Suppressor macrophage treated with lipopolysaccharide for 4 hours (primary cell): ENCODE data around the gene DCP1B.
A peak's percentile ranks its signal among the peaks of the same experiment; 100 is the strongest.

Source experiments
- DNase-seq: peaks from one replicate; pipeline ENCODE4 v3.0.0-alpha.2; 2020

Gene DCP1B

GRCh38 chr12:2004113-2004929 lies at the start of gene DCP1B:
TSS of gene DCP1B (minus strand) at chr12:2004457. CDS start at chr12:2004431, 26 bp downstream.
- peak; percentile 94 for DNase-seq

DNA sequence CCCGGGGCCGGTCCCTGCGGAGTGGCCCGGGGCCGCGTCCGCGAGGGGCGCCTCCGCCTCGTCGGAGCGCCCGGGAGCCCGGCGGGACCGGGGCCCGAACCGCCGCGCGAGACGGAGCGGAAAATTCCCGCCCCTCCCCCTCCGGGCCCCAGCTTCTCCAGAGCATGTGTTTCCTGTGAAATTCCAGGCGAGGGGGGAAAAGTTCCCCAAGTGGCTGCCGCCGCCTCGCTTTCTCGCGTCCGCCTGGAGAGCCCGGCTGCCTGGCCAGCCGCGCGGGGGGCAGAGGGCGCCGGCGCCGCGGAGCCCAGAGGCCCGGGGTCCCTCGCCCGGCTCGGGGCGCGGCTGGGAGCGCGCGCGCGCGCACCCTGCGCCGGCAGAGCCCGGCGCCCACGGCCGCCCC lies 49.4 kb upstream of the DCP1B start:
- no peak for DNase-seq

DNA sequence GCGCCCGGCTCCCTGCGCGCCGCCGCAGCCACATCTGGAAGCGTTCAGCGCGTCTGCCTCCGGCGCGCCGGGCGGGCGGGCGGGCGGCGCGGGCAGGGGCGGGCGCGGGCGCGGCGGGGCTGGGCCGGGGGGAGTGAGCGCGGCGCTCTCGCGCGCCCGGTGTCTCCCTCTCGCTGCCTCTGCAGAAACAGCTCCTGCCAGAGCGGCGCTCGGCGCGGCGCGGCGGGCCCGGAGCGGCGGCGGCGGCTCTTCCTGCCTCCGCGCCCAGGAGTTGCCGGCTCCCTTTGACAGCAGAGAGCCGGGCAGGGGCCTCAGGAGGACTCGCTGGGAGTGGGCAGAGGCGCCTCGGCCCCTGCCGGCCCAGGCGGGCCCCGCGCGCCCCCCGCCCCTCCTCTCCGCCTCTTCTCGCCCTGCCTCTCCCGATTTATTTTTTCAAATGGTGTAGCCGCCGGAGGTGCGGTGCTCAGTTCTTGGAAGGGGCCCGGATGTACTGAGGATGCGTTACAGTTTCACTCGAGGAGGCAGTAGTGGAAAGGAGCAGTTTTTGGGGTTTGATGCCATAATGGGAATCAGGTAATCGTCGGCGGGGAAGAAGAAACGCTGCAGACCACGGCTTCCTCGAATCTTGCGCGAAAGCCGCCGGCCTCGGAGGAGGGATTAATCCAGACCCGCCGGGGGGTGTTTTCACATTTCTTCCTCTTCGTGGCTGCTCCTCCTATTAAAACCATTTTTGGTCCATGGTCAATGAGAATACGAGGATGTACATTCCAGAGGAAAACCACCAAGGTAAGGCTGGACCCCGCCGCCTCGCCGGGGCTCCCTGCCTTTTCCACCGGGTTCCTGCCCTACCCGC lies 48.8 kb upstream of the DCP1B start, which contains the start of gene CACNA1C:
Gene CACNA1C (plus strand): TSS at position 162 of the 853 bp plus-strand sequence. CDS start 576 bp downstream, at position 738.
- peak; percentile 23 for DNase-seq

DNA sequence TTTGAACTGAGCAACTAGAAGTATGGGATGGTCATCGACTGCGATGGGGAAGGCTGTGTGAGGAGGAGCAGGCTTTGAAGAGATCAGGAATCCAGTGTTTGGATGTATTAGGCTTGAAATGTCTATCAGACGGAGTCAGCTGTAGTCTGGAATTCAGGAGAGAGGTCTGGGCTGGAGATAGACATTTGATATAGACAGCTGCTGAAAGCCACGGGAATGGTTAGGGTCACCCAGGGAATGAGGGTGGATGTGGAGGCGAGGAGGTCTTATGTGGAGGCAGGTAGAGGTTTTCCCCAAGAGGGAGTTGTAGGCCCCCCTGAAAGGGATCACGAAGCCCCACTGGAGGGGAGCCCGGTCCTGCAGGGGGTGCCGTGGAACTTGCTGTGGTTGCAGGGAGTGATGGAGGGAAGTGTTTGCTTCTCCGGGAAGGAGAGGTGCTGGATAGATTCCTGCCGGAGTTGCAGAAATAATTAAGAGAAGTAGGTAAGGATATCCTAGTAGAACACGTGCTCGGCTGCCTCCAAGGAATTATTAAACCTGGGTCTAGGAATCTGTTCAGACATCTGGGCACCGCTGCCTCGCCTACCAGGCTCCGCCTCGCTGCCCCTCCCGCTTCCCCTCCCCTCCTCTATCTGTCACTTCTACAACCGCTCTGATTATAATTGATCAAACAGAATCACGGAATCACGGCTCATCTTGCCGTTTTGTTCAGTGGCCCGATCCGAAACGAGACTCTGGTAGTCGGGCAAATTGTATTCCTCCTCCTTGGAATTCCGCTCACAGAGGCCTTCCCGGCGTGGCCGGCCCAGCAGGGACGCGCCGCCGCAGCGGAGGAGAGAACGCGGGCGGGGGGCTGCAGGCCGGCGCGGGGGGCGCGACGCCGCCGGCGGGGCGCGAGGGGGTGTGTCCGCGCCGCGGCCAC lies 47.7 kb upstream of the DCP1B start:
- DNase-seq, result no peak

DNA sequence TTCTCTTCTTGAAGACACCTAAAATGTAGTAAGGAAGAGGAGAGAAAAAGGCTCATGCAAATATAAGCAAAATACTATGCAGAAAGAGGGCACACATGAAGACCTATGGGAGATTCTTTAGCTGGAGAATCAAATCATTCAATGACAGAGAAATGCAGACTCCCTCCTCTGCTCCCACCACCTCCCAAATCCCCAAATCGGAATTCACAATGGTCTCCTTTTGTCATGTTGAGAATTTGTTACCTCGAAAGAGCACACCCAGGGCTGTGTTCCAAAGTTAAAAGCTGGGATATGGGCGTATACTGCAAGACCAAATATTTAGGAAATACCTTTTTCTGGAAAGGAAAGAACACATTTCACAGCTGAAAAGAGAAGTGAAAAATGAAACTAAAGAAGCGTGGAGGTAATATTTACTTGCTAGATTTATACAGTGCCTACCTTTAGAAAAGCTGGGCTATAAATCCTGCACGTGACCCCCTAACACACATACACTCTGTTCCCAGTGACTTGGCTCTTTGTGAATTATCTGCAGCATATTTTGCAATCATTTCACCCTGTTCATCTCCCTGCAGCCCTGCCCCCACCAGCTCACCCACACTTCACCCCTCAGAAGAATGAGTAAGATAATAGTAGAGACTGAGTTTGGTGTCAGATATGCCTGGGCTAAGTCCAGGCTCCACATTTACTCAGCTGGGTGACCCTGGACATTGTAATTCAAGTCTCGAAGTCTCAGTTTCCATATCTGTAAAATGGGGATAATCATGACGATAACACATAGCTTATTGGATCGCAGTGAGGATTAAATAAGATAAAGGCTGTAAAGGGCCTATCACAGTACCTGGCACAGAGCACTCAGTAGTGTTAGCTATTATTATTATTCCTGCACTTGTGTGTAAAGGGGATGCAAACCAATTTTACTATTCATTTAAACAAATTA lies 45.6 kb upstream of the DCP1B start:
- DNase-seq, result no peak

DNA sequence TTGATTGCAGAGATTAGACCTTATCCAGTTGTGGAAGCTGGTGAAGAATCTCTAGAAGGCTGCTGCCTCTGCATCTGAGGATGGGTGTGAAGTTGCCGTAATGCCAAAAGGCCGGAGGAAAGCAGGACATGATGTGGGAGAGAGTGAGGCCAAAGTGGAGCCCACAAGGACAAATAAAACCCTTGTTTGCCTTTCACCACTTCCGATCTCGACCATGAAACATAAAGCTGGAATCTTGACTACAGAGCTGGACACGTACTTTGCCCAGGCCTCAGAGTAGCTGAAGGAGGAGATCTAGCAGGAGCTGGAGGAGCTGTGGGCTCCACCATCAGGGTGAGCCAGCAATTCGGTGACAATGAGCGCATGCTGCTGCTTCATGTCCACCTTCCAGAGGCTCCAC lies 43.5 kb upstream of the DCP1B start:
- no peak for DNase-seq

DNA sequence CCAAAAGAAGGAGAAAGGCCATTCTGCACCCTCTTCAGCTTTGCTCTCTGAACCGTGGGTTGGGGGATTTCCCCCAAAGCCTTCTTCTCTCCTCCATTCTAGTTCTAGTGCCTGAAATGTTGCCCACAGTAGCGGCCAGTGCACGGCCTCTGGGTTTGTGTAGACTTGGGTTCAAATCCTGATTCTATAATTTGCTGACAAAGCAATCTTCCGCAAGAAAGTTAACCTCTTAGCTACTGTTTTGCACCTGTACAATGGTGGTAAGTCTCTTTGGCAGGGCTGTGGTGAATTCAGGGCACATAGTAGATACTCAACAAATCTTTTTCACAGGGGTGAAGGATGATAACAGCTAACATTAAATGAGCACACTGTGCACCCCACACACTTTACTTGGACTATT lies 42.7 kb upstream of the DCP1B start:
- no peak for DNase-seq

- DNase-seq, result no peak
Observed at GRCh38 chr12:2044165-2044564, 39.9 kb upstream of the DCP1B start.

GRCh38 chr12:2043054-2043453 lies 38.8 kb upstream of the DCP1B start:
- no peak for DNase-seq

DNA sequence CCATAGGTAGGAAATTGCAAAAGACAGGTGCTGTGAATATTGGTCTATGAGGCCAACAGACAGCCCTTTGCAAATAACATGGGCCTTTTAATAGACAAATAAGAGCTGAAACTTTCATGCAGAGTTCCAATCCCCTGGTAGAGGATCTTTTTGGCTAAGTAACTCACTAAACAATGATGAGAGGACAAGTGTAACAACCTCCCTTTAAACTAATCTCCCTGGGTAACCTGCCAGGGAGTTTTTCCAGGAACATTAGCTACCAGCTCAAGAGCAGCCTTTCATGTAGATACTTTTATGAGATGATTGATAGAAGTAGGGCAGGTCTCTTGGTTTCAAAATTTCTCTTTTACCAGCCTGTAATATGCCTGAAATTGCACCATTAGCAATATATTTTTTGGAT lies 34.8 kb upstream of the DCP1B start:
- DNase-seq, result no peak

DNA sequence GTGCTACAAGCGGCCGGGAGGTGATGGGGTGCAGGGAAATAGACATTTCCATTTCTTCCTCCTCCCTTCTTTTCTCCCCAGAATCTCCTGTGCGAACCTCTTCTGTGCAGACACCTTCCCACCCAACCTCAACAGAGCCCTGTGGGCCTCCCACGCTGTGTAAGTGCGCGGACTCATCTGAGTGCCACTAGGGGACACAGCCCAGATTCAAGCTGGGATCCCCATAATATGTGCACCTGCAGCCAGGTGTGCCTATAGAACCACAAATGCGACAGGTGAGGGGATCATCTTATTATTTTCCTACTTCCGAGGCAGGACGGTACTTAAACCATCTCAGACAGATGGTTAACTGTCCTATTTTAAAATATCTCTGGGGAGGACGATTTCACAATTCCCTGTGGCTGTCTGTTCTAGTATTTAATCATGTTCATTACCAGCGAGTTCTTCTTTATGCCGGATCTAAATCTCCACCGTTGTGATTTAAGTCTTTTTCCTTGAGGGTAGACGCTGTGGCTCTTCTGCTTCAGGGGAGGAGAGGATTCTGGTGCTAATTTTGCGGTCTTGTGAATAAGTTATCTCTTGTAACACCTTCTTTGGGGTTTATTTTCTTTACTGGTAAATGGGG lies 31.3 kb upstream of the DCP1B start:
- no peak for DNase-seq

DNA sequence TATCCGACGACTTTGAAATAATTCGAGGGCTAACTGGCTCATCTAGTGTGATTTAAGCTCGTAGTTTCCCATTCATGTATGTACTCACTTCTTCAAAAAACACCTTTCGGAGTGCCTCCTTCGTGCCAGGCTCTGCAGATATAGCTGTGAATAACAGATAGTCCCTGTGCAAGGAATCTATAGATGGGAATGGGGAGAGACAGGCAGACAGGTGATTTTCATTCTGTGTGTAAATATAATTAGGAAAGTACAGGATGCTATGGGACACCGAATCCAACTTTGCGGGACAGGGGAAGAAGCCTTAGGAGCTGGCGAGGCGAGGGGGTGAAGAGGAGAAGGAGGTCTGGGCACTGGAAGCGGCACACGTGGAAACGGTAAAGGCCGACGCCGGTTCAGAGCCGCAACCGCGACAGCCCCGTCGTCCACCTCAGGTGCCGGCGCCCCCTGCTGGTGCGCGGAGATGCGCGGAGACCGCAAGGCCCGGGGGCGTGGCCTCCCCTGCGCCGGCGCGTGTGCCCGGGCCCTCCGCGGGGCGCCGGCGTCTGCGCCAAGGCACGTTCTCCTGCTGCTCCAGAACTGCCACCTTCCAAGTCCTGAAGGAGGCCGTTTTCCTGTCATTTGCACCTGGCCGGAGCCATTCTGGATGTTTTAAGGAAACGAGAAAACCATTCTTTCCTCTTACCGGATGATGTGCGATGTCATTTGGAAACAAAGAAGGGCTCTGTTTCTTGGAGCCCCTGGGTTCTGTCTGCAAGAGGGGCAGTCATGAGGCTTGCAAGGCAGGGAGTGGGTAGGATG lies 30.6 kb upstream of the DCP1B start:
- DNase-seq, result peak; percentile 90

DNA sequence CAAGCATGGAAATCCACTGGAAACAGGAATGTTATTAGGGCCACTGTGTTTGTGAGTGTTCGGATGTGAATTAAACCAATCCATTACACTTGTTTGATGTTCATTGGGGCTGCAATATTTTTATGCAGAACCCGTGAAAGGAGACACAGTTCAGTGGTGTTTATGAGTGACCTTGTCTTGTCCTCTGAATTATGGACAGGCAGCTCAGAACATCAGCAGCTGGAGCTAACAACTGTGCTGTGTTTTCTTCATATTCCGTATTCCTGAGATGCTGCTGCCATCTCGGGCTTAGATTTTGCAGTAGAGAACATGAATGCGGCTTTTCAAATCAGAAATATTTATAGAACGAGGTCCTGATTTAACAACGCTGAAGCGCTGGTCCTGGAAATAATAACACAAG lies 28.2 kb upstream of the DCP1B start:
- no peak for DNase-seq

GRCh38 chr12:2029851-2030250 lies 25.6 kb upstream of the DCP1B start:
- no peak for DNase-seq

DNA sequence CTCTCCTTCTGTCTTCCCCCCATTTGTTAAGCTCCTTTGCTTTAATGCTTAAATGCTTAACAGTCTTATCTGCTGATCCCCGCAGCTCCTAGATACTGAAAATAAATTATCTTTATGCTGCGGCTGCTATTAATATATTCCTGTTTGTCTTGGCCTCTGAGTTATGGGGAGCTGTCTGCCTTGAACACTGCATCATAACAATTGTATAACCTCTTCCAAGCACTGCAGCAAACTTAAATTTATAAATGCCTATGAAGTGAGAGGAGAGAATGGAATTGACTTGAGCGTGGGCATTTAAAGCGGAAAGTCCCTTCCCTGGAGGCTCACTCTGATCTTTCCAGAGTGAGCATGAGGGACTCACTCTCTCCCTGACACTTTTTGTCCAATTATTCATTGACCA lies 23.1 kb upstream of the DCP1B start:
- DNase-seq, result no peak

GRCh38 chr12:2023365-2023764 lies 19.1 kb upstream of the DCP1B start:
- no peak for DNase-seq

DNA sequence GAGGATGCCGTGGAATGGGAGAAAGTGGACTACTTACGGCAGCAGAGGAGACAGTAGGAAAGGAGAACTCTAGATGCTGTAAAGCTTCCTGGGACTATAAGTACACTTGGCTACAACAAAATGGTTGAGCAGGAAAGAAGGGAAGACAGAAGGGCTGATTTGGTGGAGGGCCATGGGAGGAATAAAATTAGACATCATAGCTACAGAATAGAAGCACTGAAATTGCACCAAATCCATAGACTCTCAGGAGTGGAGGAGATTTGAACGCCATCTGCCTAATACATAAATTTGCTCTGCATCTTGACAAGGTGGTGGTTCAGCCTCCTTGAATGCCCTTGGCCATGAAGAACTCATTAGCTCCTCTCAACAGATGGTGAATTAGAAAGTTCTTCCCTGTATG lies 16.3 kb upstream of the DCP1B start:
- no peak for DNase-seq

- DNase-seq, result no peak
Observed at GRCh38 chr12:2019126-2019525, 14.9 kb upstream of the DCP1B start.

DNA sequence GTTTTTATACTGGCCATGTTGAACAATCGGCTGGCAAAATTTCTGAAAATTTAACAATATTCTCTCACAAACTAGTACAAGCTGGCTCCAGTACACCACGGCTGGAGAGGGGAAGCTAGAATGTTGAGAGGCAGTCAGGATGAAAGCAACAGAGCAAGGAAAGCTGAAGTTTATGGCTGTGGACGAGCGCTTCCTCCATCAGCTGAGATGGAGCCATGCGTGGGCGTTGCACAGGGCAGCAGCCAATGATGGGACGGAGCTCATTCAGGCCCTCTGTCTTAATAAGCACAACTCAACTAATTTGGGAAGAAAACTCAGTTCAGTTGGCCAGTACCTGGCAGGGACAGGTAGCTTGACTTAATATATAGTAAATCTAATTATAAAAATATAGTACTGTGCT lies 14.1 kb upstream of the DCP1B start:
- DNase-seq, result no peak
